Articular chondrocyte of knee joint (primary cell): ENCODE measurements around the gene IGSF3. TPM values are rescaled to one million over a fixed set of nuclear protein-coding genes. Genes with fewer than 3 reads are reported as not detected.

Source experiments
- small RNA-seq: library from RNA; depleted of rRNA; stranded (forward); fragments of <200 nt; gene quantifications from one replicate; pipeline ENCODE3, GENCODE V24; 2012
- total RNA-seq: library from RNA; depleted of rRNA; stranded (reverse); fragments of >200 nt; gene quantifications from 2 replicates; pipeline ENCODE4 v1.2.3, GENCODE V29; 2012

The IGSF3 gene
- 2.1 and 2.5 TPM in 2 replicates for total RNA-seq

GRCh38 chr1:116667575-116668105 is at the start of gene IGSF3:
TSS of gene IGSF3 (minus strand) at chr1:116667733. CDS start at chr1:116666326, 1,407 bp downstream.

GRCh38 chr1:116570358-116571214 is 96.9 kb downstream of the IGSF3 start, which contains the start of gene CD58:
TSS of gene CD58 (minus strand) at chr1:116571026. CDS start at chr1:116570972, 54 bp downstream.

Small RNAs within 50 kb of the gene (small RNA-seq; reads per million reads assigned to genes)
- gene MIR320B1 (not detected), gene MIR548AC (not detected)

Other genes starting within 250 kb of the IGSF3 start
- 14.6 and 16.3 TPM in 2 replicates for gene CD58, start 96.7 kb downstream of the IGSF3 start, total RNA-seq
- not detected in 2 replicates for gene CD2, start 86.7 kb upstream of the IGSF3 start, total RNA-seq
- 55.9 and 59.6 TPM in 2 replicates for gene PTGFRN, start 242.2 kb upstream of the IGSF3 start, total RNA-seq